Measurements from ENCODE around the gene PIK3CA.
"Not testable (repeated sequence)": the region's sequence is repeated elsewhere in the genome, so short reads cannot be mapped to it uniquely, and the experiment has no call there.

Gene PIK3CA

DNA sequence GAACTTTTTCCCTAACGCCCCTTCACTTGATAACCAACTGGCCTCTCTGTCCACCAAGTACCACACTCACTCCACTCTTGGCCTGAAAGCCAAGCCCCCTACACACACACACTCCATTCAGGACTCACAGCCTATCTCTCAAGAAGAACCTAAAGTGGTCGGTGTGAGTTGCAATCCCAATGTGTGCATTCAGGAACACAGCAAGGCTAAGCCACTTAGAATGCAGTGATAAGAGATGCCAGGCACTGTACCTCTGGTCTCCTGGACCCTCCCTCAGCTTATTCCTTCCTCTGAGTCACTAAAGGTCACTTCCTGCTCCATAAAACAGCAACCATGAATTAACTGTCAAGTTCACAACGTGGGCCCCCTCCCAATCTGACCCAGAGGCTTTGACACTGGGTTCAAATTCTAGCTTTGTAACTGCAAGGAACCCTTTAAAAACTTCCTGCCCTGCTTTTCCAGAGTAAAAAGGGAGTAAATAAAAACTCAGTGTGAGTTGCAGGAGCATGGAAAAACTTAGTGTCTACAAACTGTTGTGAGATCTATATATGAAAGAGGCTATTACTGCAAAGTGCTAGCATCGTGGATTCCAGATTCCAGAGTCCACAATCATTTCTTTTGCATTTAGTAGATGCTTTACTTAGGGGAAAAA, 120.4 kb downstream of the PIK3CA start:
- no peak for DNase-seq (ENCODE audit: low read depth)
- TF ChIP-seq, protein P1, sequence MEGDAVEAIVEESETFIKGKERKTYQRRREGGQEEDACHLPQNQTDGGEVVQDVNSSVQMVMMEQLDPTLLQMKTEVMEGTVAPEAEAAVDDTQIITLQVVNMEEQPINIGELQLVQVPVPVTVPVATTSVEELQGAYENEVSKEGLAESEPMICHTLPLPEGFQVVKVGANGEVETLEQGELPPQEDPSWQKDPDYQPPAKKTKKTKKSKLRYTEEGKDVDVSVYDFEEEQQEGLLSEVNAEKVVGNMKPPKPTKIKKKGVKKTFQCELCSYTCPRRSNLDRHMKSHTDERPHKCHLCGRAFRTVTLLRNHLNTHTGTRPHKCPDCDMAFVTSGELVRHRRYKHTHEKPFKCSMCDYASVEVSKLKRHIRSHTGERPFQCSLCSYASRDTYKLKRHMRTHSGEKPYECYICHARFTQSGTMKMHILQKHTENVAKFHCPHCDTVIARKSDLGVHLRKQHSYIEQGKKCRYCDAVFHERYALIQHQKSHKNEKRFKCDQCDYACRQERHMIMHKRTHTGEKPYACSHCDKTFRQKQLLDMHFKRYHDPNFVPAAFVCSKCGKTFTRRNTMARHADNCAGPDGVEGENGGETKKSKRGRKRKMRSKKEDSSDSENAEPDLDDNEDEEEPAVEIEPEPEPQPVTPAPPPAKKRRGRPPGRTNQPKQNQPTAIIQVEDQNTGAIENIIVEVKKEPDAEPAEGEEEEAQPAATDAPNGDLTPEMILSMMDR (IDR thresholded peaks at IDR 0.05; ENCODE audit: low read length, missing control alignments): no peak
- no peak overlapping the region for H3K4me3 ChIP-seq (replicated peaks; ENCODE audit: low read depth, low read length)

DNA sequence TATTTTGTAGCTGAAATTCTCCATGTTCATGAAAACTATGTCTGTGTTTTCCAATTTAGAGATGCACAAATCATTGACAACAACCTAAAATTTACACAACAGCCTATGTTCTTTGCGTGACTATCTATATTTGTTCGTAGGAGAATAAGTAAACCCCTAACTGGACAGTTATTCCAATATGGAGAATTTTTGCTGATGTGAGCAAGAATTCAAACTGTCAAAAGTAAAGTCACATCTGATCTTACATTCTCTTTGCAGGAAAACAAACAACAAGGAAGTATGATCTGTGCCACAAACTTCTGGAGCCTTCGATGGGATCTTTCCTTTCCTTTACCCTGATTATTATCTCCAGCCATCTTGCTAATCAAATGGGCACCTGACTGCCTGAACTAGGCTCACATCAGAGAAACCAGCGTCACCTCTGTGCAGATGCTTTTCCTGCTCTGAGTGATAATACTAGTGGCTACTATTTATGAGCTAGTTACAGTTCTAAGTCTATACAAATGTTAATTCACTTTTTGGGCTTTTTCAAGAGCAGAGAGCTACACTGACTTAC, 121.1 kb downstream of the PIK3CA start:
- DNase-seq (ENCODE audit: low read depth): no peak
- no peak overlapping the region for H3K4me3 ChIP-seq (replicated peaks; ENCODE audit: low read depth, low read length)
- TF ChIP-seq, protein P1 (IDR thresholded peaks at IDR 0.05; ENCODE audit: low read length, missing control alignments): no peak

DNA sequence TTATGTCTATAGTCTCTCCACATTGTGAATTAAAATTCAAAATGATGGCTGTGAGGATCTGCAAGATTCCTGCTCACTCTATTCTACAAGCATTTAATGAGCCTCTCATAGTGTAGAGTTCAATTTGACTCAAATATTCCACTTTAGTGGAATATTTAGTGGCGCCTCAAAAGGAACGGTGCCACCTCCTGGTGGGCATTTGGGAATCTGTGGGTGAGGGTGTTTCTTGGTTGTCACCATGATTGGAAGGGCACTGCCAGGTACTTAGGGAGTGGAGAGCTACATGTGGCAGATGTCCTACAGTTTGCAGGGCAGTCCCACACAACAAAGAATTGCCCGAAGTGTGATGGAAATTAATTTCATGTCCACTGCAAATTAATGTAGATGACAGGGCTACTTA, 124.2 kb downstream of the PIK3CA start:
- H3K4me3 ChIP-seq (replicated peaks; ENCODE audit: low read depth, low read length): no peak overlapping the region
- DNase-seq (ENCODE audit: low read depth): peak; percentile 29
- TF ChIP-seq, protein P1 (IDR thresholded peaks at IDR 0.05; ENCODE audit: low read length, missing control alignments): peak; percentile 41

DNA sequence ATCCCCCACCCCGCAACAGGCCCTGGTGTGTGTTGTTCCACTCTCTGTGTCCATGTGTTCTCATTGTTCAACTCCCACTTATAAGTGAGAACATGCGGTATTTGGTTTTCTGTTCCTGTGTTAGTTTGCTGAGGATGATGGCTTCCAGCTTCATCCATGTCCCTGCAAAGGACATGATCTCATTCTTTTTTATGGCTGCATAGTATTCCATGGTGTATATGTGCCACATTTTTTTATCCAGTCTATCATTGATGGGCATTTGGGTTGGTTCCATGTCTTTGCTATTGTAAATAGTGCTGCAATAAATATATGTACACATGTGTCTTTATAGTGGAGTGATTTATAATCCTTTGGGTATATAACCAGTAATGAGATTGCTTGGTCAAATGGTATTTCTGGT, 126.3 kb downstream of the PIK3CA start:
- not testable (repeated sequence) for DNase-seq (ENCODE audit: low read depth); H3K4me3 ChIP-seq (replicated peaks; ENCODE audit: low read depth, low read length)

DNA sequence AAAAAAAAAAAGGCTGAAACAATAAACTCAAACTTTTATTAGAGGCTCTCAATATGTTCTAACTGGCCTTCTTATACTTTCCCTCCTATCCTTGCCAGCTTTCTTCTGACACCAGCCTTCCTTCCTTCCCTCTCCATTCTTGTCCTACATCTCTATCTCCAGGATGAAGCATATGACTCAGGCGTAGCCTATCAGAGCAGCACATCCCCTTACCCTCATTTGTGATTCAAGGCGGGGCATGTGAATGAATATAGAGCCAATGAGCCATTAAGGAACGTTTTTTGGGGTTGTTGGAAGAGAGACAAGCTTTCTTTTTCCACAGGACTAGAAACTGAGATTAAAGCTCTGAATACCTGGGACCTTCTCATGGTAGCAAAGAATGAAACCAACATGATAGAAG, 127.8 kb downstream of the PIK3CA start:
- DNase-seq (ENCODE audit: low read depth): no peak
- TF ChIP-seq, protein P1 (IDR thresholded peaks at IDR 0.05; ENCODE audit: low read length, missing control alignments): no peak
- no peak overlapping the region for H3K4me3 ChIP-seq (replicated peaks; ENCODE audit: low read depth, low read length)

DNA sequence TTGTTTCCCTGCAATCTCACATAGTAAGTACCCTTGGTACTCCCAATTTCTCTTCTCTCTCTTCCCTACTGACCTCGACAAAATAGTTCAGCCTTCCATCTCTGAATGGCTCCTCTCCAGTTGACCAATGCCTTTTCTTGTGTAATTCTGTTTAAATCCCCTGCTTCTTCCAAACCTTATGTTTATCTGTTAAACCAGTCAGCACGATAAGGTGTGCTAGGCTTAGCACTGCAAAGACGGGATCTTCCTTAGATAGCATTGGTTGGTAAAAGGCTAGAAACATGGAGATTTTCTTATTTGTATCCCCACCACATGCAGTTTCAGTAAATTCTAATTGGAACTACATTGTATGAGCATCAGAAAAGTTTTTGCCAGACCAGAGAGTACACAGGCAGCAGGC, 128.6 kb downstream of the PIK3CA start:
- DNase-seq (ENCODE audit: low read depth): no peak
- TF ChIP-seq, protein P1 (IDR thresholded peaks at IDR 0.05; ENCODE audit: low read length, missing control alignments): no peak
- no peak overlapping the region for H3K4me3 ChIP-seq (replicated peaks; ENCODE audit: low read depth, low read length)

DNA sequence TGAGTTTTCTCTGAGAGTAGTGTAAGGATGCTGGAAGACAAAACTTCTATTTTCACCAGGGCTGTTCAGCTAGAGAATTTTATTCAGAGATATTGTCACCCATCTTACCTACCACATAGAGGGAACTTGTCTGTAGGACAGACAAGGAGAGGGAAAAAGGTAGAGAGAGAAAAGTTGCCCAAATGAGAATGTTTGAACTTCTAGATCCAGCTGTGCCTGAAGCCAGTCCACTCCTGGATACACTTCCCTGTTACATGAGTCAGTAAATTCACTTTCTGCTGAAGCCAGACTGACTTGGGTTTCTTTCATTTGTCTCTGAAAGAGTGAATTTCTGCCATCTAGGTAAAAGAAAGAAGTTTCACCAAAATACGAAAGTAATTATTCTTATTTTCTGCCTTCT, 130.0 kb downstream of the PIK3CA start:
- TF ChIP-seq, protein P1 (IDR thresholded peaks at IDR 0.05; ENCODE audit: low read length, missing control alignments): no peak
- DNase-seq (ENCODE audit: low read depth): no peak
- H3K4me3 ChIP-seq (replicated peaks; ENCODE audit: low read depth, low read length): no peak overlapping the region

Data from fibroblast of pulmonary artery (primary cell).